CD4-positive, alpha-beta T cell treated with Interleukin-21 for 1 hour (primary cell): ENCODE results near the gene PCYT1A.
"Not testable (repeated sequence)": the region's sequence is repeated elsewhere in the genome, so short reads cannot be mapped to it uniquely, and the experiment has no call there.

ENCODE experiments used
- DNase-seq: peaks from one replicate; pipeline ENCODE4 v3.0.0-alpha.2; 2020

The PCYT1A gene

GRCh38 chr3:196284396-196284795 is 3.1 kb downstream of the PCYT1A start:
- DNase-seq, result no peak

DNA sequence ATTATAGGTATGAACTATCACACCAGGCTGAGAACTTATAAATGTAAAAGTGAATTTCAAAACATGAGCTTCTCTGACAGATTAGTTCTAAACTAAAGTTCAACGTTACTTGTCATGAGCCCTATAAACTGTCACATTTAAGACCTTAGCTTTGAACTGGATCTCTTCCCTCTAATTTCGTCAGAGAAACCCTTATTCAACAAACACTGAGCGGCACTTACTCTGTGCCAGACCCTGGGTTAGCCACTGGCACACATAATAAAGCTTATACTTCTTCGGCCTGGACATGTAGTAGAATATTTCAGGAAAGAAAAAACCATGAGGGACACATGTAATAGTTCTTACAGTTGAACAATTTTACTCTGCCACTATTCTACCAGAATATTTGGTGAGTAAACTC is 5.6 kb downstream of the PCYT1A start:
- DNase-seq, result no peak

GRCh38 chr3:196280689-196281440 is 6.7 kb downstream of the PCYT1A start:
- no peak for DNase-seq

GRCh38 chr3:196275126-196275525 is 12.4 kb downstream of the PCYT1A start:
- DNase-seq, result no peak

DNA sequence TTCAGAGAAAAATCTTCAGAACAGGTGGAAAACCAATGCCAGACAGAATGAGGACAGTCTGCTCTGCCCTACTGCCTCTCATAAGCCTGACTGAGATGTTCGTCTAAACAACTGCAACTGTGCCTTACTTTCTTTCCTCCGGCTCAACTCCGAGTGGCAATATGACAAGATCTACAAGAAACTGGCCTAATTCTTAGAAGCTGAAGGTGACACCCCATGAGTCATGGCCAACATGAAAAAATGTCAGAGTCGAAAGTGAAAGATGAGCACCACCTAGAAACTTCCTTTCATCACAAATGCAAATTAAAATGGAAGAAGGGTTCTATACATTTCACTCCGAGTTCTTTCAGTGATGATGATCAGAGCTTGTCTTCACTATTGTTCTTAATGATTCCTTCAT is 12.9 kb downstream of the PCYT1A start:
- peak; percentile 86 for DNase-seq

GRCh38 chr3:196273655-196274054 is 13.9 kb downstream of the PCYT1A start:
- no peak for DNase-seq

GRCh38 chr3:196272826-196273225 is 14.7 kb downstream of the PCYT1A start:
- DNase-seq, result no peak

GRCh38 chr3:196270499-196270898 is 17.0 kb downstream of the PCYT1A start:
- DNase-seq, result no peak

DNA sequence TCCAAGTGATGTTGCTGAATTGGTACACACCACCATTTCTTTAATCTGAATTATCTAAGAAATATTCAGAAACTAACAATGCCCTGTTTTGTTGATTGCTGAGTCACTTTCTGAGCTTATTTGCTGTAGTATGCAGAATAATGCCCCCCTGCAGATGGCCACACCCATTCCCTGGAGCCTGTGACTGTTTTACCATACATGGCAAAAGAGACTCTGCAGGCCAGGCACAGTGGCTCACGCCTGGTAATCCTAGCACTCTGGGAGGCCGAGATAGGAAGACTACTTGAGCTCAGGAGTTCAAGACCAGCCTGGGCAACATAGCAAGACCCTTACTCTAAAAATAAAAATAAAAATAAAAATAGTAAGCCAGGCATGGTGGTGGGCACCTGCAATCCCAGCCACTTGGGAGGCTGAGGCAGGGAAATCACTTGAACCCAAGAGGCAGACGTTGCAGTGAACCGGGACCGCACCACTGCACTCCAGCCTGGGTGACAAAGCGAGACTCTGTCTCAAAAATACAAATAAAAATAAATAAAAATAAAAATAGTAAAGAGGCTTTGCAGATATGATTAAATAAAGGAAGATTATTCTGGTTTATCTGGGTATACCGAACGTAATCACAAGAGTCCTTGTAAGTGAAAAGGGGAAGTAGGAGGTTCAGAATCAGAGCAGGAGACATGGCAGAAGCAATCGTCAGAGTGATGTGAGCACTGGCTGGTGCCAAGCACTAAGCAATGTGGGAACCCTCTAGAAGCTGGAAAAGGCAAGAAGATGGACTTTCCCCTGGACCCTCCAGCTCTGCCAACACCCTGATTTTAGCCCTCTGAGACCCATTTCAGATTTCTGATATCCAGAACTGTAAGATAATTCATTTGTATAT is 19.0 kb downstream of the PCYT1A start:
- no peak for DNase-seq

DNA sequence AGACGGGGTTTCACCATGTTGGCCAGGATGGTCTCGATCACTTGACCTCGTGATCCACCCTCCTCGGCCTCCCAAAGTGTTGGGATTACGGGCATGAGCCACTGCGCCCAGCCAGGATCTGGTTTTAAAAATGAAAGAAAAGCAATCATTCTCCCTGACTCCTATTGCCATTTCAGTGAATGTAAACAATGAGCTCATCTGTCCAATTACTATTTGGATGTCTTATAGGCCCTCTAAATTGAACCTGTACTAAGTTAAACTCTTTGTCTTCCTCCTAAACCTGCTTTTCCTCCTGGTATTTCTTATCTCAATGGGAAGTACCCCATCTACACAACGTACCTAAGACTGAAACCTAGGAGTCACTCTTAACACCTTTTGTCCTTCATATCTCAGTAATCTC is 23.7 kb downstream of the PCYT1A start:
- no peak for DNase-seq

- DNase-seq, result no peak
Measured at GRCh38 chr3:196260784-196261183, 26.7 kb downstream of the PCYT1A start.

- DNase-seq, result no peak
Measured at GRCh38 chr3:196255776-196256175, 31.8 kb downstream of the PCYT1A start.

DNA sequence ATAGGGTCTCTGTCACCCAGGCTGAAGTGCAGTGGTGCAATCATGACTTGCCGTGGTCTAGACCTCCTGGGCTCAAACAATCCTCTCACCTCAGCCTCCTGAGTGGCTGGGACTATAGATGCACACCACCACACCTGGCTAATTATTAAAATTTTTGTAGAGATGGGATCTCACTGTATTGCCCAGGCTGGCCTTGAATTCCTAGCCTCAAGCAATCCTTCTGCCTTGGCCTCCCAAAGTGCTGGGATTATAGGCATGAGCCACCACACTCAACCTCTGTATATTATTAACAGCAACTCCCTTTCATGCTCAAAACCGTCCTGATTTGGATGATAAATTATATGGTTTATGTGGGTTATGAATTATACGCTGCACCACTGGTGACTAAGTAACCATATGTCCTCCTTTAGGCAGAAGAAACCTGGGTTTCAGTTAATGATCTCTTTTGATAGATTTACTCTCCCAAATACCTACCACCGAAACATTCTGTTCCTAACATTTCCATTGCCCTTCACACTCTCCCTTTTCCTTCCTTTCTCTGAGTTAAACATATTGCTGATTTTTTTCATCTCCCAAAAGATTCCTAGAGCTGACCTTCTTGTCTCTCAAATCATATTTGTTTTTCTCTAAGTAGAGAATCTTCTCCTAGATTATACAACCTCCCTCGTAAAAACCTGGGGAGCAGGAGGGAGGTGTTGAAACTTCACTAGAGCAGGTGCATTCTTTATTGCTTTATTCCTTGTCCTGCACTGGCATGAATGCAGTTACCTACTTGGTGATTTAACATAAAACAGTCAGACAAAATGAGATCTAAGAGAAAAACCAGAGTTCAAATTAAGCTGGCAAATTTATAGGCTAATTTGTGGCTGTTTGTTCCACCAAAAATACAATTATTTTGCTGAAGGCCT is 32.9 kb downstream of the PCYT1A start:
- DNase-seq, result no peak

DNA sequence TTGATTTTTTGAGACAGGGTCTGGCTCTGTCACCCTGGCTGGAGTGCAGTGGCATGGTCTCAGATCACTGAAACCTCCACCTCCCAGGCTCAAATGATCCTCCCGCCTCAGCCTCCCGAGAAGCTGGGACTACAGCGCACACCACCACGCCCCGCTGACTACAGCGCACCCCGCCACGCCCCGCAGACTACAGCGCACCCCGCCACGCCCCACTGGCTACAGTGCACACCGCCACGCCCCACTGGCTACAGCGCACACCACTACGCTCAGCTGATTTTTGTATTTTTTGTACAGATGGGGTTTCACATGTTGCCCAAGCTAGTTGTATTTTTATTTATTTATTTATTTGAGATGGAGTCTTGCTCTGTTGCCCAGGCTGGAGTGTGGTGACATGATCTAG is 35.6 kb downstream of the PCYT1A start:
- DNase-seq, result no peak

DNA sequence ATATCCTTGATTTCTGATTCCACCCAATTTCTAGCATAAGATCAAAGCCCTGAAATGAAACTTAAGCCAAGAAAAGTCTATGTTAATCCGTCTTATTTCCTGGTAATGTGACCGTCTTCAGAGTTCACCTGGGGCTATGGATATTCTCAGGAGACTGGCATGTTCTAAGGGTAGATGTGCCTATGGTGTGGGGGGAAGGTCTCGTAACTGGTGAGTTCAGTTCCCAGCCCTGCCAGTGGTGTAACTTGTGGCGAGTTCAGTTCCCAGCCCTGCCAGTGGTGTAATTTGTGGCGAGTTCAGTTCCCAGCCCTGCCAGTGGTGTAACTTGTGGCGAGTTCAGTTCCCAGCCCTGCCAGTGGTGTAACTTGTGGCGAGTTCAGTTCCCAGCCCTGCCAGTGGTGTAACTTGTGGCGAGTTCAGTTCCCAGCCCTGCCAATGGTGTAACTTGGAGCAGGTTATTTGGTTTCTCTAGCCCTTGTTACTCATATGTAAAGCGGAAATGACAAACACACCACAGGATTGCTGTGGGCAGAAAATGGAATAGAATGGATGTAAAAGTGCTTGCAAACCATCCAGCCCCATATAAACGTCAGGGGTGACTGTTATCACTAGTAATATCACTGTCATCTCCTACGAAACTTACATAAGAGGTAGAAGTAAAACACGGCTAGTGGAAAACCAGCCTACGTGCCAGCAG is 40.8 kb downstream of the PCYT1A start:
- DNase-seq, result no peak

DNA sequence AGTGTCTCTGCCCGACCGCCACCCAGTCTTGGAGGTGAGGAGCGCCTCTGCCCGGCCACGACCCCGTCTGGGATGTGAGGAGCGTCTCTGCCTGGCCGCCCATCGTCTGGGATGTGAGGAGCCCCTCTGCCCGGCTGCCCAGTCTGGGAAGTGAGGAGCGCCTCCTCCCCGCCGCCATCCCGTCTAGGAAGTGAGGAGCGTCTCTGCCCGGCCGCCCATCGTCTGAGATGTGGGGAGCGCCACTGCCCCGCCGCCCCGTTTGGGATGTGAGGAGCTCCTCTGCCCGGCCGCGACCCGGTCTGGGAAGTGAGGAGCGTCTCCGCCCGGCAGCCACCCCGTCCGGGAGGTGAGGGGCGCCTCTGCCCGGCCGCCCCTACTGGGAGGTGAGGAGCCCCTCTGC is 43.4 kb downstream of the PCYT1A start:
- not testable (repeated sequence) for DNase-seq

GRCh38 chr3:196241704-196242103 is 45.8 kb downstream of the PCYT1A start:
- DNase-seq, result no peak

DNA sequence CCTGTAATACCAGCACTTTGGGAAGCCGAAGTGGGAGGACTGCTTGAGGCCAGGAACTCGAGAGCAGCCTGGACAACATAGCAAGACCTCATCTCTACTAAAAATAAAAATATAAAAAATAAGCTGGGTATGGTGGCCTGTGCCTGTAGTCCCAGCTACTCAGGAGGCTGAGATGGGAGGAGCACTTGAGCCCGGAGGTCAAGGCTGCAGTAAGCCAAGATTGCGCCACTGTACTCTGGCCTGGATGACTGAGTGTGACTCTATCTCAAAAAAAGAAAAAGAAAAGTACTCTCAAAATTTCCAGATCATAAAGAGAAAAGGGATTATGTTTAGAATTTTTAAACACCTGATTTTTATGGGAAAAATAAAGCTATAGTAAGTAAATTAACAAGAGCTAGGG is 47.1 kb downstream of the PCYT1A start:
- DNase-seq, result no peak

- no peak for DNase-seq
Measured at GRCh38 chr3:196238612-196239560, 48.6 kb downstream of the PCYT1A start.

DNA sequence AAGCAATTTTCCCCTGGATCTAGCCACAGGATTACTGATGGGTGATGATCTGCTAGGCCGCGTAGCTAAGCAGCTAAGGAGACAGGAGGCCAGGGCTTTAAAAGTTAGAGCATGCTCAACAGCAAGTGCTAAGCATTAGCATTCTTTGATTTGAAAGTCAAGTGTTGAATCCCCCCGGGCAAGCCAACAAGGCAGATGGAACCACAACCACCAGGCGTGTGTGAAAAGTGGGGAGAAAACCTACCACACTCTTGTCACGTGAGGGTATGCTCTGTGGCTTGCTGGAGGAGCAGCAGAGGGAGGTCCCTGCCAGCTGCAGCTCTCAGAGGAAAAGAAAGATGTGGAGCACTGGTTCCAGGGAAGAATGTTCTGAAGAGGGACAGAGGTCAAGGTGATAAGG is 50.3 kb downstream of the PCYT1A start:
- DNase-seq, result no peak

- DNase-seq, result no peak
Measured at GRCh38 chr3:196236223-196236622, 51.3 kb downstream of the PCYT1A start.
